HG03045 (cell line): ENCODE data around the gene AGXT2.
"Not testable (repeated sequence)": the region's sequence is repeated elsewhere in the genome, so short reads cannot be mapped to it uniquely, and the experiment has no call there.

Source experiments
- ATAC-seq: cut with Tn5 transposase; IDR thresholded peaks from one replicate; pipeline ENCODE4 v1.9.1; 2021; ENCODE audit warnings: mild to moderate bottlenecking, moderate library complexity; ENCODE audit not compliant: unreplicated experiment

Gene AGXT2

GRCh38 chr5:35056686-35057085, 8.9 kb upstream of the AGXT2 start:
- ATAC-seq = no peak

- no peak for ATAC-seq
Measured at GRCh38 chr5:35052838-35053237, 5.1 kb upstream of the AGXT2 start.

- no peak for ATAC-seq
Measured at GRCh38 chr5:35050541-35051126, 2.9 kb upstream of the AGXT2 start.

- no peak for ATAC-seq
Measured at GRCh38 chr5:35048910-35049309, 1.2 kb upstream of the AGXT2 start.

- ATAC-seq = no peak
Measured at GRCh38 chr5:35046774-35047173, 975 bp downstream of the AGXT2 start.

DNA sequence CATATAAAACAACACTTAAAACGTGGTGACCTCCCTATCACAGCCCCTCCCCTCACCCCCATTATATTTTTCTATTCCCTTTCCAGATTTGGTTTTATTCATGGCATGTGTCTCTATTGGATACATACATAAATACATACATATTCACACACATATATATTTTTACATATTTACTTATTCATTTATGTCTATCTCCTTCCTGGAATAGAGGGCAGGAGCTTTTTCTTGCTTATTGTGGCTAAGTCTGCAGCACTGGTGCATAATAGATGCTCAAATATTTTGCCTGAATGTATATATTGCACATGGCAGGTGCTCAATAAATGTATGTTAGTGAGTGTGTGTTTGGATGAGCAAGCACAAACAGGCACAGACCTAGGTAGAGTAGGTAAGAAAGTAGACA, 2.5 kb downstream of the AGXT2 start:
- ATAC-seq = no peak

DNA sequence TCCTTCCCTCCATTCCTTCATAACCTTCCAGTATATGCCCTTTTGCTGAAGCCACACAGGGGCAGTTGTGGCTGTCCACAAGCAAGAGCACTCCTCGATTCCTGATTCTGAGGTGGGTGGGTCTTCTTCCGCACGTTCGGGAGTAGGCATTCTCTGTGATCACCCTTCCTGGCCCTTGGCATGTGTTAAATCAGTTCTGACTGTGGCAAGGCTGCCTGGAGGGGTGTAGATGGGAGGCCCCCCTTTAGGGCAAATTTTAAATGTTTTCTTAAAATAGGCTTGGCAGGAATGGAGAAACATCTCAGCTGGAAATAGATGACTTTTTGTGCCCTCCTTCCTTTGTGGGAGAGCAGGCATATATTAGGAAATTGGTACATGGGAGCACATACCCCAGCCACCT, 3.1 kb downstream of the AGXT2 start:
- no peak for ATAC-seq

DNA sequence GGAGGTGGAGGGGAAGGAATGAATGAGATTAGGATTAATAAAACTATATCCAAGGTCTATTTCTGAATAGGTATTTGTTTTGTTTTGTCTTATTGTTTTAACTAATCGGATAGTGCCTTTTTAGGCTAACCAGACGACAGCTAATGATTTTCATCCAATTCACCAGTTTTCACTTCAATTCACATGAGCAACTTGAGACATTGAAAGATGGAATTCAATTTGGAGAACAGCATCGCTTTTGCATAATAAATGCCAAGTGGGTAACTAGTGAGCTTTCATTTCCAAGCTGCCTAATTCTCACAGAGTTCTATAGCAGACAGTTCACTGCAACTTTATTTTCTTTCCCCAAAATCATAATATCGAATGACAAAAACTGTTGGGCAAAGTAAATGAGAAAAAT, 5.0 kb downstream of the AGXT2 start:
- no peak for ATAC-seq

DNA sequence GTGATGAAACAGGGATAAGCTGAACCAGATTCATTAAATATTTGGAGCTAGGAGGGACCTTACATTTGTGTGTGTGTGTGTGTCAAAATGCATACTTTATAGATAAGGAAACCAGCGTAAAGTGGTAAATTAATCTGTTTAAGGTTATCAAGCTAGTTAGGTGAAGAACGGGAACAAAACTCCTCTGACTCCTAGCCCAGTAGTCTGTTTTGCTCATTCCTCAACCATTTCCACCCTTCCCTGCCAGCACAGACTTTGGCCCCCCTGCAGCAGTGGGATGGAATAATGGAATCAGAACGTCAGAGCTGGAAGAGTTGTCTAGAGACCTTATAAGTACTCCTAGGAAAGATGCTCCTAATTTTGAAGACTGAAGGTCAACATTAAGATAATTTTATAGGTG, 6.5 kb downstream of the AGXT2 start:
- no peak for ATAC-seq

DNA sequence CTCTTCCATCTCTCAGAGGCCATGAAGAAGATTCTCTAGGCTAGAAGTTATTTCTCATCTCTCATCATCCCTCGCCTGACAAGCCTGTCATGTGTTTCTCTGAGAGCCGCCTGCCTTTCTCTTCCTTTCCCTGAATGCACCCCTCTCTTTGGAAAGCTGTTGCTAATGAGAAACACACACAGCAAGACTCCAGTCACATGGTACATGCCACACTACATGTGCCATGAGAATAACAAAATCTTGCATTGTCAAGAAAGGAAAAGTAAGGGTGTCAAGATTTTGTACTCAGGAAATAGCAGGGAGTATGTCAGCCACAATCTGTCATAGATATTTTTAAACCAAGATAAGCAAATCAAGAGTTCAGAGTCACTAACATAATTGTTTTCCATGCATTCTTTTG, 8.9 kb downstream of the AGXT2 start:
- no peak for ATAC-seq

DNA sequence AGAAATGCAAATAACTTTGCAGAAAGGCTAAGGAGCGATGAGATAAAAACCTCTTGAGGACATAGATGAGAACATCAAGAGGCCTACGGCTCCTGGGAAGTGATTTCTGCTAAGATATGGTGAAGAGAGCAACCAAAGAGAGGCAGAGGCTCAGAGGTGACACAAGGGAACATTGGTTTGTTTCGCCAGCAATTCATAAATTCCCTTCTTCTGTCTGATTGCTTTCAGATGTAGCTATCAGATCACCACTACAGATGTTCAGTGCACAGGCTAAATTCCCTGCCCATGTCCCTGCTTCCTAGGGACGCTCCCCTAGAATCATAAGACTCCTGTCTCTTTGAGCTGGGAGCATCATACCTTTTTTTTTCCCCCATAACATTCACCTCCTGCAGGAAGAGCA, 11.2 kb downstream of the AGXT2 start:
- ATAC-seq = no peak

- not testable (repeated sequence) for ATAC-seq
Measured at GRCh38 chr5:35035929-35036328, 11.8 kb downstream of the AGXT2 start.

- ATAC-seq = no peak
Measured at GRCh38 chr5:35035271-35035670, 12.5 kb downstream of the AGXT2 start.

DNA sequence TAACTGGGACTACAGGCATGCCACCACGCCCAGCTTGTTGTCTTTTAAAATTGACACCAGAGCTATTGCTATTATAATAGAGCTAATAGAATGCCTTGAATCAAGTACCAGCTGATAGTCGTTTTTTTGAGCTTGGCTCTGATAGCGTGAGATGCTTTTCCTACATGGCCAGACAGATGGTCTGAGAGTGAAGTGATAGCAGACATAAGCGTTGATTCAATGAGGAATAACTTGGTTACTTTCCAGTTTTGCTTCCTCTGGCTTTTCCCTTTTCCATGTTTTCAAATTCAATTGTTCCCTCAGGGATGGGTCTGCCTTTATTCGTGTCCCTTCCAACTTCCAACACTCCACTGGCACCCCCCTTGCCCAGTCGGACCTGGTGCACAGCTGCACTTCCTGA, 15.4 kb downstream of the AGXT2 start:
- ATAC-seq = no peak

- ATAC-seq = no peak
Measured at GRCh38 chr5:35031276-35031675, 16.5 kb downstream of the AGXT2 start.

DNA sequence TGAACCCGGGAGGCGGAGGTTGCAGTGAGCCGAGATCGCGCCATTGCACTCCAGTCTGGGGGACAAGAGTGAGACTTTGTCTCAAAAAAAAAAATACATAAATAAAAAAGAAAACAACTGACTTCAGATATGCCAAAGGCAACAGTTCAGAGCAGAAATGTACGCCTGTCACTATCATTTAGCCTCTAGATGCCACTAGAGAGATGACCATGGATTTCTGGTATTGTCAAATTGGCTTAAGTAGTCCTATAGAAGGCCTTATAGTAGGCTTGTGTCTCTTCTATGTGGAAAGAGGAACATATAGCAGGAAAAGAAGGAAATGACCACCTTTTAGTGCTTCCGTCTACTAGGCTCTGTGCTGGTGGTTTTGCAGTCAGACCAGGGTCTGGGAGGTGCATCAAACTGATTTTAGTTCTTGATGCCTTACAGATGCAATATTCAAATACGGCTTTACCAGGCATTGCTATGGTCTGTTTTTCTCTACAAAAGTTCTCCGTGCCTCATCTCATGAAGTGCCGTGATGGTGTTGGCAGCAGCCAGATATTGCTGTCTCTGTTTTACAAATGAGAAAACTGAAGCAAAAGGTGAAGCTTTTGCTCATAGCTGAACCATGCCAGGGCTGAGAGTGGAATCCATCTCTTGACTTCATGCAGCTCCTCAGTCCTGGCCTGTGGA, 17.2 kb downstream of the AGXT2 start:
- ATAC-seq = no peak

DNA sequence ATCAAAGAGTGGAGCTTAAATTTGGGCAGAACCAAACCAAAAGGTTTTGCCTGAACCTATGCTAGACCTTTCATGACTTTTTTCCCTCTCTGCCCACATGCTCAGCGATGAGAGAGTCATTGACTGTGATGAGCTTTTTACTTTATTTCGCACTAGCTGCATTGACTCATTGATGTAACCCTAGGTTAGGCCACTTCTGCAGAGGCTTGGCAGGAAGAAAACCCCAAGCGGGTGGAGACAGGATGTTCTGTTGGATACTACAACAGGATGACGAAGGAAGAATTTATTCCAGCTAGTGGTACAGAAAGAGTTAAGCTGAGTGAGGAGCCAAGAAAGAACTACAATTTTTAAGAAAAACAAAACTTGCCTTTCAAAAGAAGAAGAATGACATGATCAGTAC, 18.4 kb downstream of the AGXT2 start:
- no peak for ATAC-seq

- ATAC-seq = no peak
Measured at GRCh38 chr5:35026941-35027340, 20.8 kb downstream of the AGXT2 start.

GRCh38 chr5:35026280-35026840, 21.4 kb downstream of the AGXT2 start:
- ATAC-seq = no peak

DNA sequence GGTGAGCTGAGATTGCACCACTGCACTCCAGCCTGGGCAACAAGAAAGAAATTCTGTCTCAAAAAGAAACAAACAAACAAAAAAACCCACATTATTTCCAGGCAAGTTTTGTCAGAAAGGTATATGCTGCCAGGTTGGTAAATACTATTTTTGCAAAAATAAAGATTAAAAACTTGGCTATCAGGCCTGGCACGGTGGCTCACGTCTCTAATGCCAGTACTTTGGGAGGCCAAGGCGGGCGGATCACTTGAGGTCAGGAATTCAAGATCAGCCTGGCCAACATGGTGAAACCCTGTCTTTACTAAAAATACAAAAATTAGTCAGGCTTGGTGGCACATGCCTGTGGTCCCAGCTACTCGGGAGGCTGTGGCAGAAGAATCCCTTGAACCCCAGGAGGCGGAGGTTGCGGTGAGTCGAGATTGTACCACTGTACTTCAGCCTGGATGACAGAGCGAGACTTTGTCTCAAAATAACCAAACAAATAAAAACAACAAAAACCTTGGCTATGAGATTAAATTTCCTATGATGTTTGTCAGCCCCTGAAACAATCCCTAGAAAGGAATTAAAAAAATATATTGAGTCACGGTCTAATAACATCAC, 22.7 kb downstream of the AGXT2 start:
- no peak for ATAC-seq

GRCh38 chr5:35023391-35024178, 24.2 kb downstream of the AGXT2 start:
- no peak for ATAC-seq
